Right lobe of liver (tissue), 6 donors: ENCODE data around the gene PCMTD2. TPM values are rescaled to one million over a fixed set of nuclear protein-coding genes. Genes with fewer than 3 reads are reported as not detected.

ENCODE experiments used
- ATAC-seq, 4 donors: fragments of 200-7000 bp; cut with Tn5 transposase; one replicate each; pipeline ENCODE4 v1.9.1; 2020; ENCODE audit warnings: mild to moderate bottlenecking in 4 of 4, moderate library complexity in 4 of 4
- DNase-seq, 3 donors: peaks; one replicate each; pipeline ENCODE4 v3.0.0-alpha.2; 2020
- H3K27ac ChIP-seq, 3 donors: fragments of 200-600 bp; one replicate each; pipeline ENCODE4 v1.8.0; 2022
- H3K27me3 ChIP-seq, 2 donors: fragments of 200-600 bp; one replicate each; pipeline ENCODE4 v1.8.0; 2022
- H3K36me3 ChIP-seq, 4 donors: fragments of 200-600 bp; sonication (generic) in 1 of 4; one replicate each; pipeline versions ENCODE4 v1.5.1 to v1.8.0; 2017 to 2022; ENCODE audit warnings: control low read depth in 1 of 4
- H3K4me1 ChIP-seq, 4 donors: fragments of 200-600 bp; sonication (generic) in 1 of 4; one replicate each; pipeline versions ENCODE4 v1.5.1 to v1.8.0; 2017 to 2022; ENCODE audit warnings: control low read depth in 1 of 4
- H3K4me3 ChIP-seq, 3 donors: fragments of 200-600 bp; one replicate each; pipeline ENCODE4 v1.8.0; 2022
- H3K9me3 ChIP-seq, 4 donors: fragments of 200-600 bp; sonication (generic) in 1 of 4; one replicate each; pipeline versions ENCODE4 v1.5.1 to v1.8.0; 2017 to 2022; ENCODE audit warnings: control low read depth in 1 of 4
- POLR2A ChIP-seq: fragments of 450-650 bp; IDR thresholded peaks from one replicate; pipeline ENCODE4 v1.6.1; 2017; ENCODE audit warnings: antibody characterized with exemption, mild to moderate bottlenecking
- WGBS: methylation state at CpG from one replicate; pipeline ENCODE4 v1.1.6; 2018; ENCODE audit warnings: low coverage, low lambda C conversion rate; ENCODE audit not compliant: insufficient coverage; ENCODE audit errors: missing lambda C conversion rate; 5-methylcytosine and 5-hydroxymethylcytosine counted together
- intact Hi-C, 2 donors: fragments of 100-400 bp; cut with DNase I; formaldehyde crosslinking; loops; one replicate each; pipeline versions ENCODE4 v1.11.2 to v1.14.1; 2022
- total RNA-seq, 6 experiments: library from RNA; depleted of rRNA in 2 of 6; stranded (reverse); fragments of >200 nt in 2 of 6; fragmentation: NEBNext Ultra II Directional in 3 of 6; extraction: Animal tissue kit (Norgen Biotek cat#: 25700) in 3 of 6; gene quantifications; one replicate each; pipeline versions ENCODE4 v1.1.0 to v1.2.4, GENCODE V29; 2016 to 2023
- TF ChIP-seq, protein P1 (sequence below), 4 donors: fragments of 200-600 bp in 3 of 4; fragments of 450-650 bp in 1 of 4; IDR thresholded peaks; one replicate each; pipeline versions ENCODE4 v1.5.1 to v1.8.0; 2016 to 2022; ENCODE audit warnings: antibody characterized with exemption in 4 of 4, mild to moderate bottlenecking in 2 of 4
- donor health status: DM: no; HTN: yes; CAD: no.
- donor health status: DM: no; HTN: no; CAD: no.
- donor health status: DM: no; HTN: no; CAD: no.
- donor health status: DM: no; HTN: yes; CAD: no.
- donor health status: DM: no; HTN: yes; CAD: no.

The PCMTD2 gene
- total RNA-seq, 6 experiments from 2014 or later, result 24.5 to 39.7 (median 28.6) TPM

GRCh38 chr20:64214113-64214512 lies 41.4 kb upstream of the PCMTD2 start:
- ATAC-seq (no peak), DNase-seq (no peak)
- H3K36me3 ChIP-seq, result no peaks in the 10 kb centered on the region
- no peaks in the 10 kb centered on the region for H3K9me3 ChIP-seq
- H3K4me1 ChIP-seq, result peaks cover 0 to 10% (median 2%) of the 10 kb centered on the region in 4 donors
- intact Hi-C loops, result no loop called here
- no peak overlapping the region for H3K4me3 ChIP-seq
- TF ChIP-seq, protein P1, sequence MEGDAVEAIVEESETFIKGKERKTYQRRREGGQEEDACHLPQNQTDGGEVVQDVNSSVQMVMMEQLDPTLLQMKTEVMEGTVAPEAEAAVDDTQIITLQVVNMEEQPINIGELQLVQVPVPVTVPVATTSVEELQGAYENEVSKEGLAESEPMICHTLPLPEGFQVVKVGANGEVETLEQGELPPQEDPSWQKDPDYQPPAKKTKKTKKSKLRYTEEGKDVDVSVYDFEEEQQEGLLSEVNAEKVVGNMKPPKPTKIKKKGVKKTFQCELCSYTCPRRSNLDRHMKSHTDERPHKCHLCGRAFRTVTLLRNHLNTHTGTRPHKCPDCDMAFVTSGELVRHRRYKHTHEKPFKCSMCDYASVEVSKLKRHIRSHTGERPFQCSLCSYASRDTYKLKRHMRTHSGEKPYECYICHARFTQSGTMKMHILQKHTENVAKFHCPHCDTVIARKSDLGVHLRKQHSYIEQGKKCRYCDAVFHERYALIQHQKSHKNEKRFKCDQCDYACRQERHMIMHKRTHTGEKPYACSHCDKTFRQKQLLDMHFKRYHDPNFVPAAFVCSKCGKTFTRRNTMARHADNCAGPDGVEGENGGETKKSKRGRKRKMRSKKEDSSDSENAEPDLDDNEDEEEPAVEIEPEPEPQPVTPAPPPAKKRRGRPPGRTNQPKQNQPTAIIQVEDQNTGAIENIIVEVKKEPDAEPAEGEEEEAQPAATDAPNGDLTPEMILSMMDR (IDR thresholded peaks at IDR 0.05), result no peak
- TF ChIP-seq POLR2A, result no peak
- WGBS, result 91% methylated on average over 10 of the region's 10 CpGs
- no peak overlapping the region for H3K27ac ChIP-seq
- no peaks in the 10 kb centered on the region for H3K27me3 ChIP-seq

GRCh38 chr20:64214952-64215351 lies 40.6 kb upstream of the PCMTD2 start:
- Histone ChIP-seq H3K27me3 (no peaks in the 10 kb centered on the region), H3K4me1 (peaks cover 0 to 10% (median 2%) of the 10 kb centered on the region in 4 donors), H3K36me3 (no peaks in the 10 kb centered on the region), H3K27ac (no peak overlapping the region), H3K9me3 (no peaks in the 10 kb centered on the region), H3K4me3 (no peak overlapping the region)
- ATAC-seq (no peak), DNase-seq (no peak)
- intact Hi-C loops, result no loop called here
- WGBS, result 44% methylated on average over 5 of the region's 6 CpGs
- TF ChIP-seq, protein P1 (IDR thresholded peaks at IDR 0.05), result no peak
- no peak for TF ChIP-seq POLR2A

DNA sequence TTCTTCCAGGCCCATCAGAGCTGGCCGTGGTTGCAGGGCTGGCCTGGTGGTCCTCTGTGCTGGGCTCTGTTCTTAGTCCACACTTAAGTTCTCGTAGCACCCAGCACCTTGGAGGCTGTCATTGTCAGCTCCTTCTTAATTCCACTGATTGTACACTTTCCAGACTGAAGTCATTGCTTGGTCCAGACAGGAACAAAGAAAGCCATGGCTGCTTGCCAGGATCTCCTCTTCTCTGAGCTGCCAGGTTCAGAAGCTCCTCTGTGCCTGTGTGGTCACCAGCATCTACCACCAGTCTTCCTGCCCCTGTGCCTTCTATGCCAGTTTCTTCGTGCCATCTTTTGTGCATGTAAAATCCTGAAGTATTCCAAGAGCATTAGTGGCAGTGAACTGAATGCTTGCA lies 39.5 kb upstream of the PCMTD2 start:
- no peaks in the 10 kb centered on the region for H3K36me3 ChIP-seq
- no peaks in the 10 kb centered on the region for H3K27me3 ChIP-seq
- 70% methylated on average over 3 of the region's 3 CpGs for WGBS
- DNase-seq (peak in 1 of 3 donors; percentile 65), ATAC-seq (peak; percentile 14 to 45 (median 32))
- H3K27ac ChIP-seq, result no peak overlapping the region
- TF ChIP-seq, protein P1 (IDR thresholded peaks at IDR 0.05), result no peak
- no peak for TF ChIP-seq POLR2A
- peaks cover 0 to 18% (median 8%) of the 10 kb centered on the region in 4 donors for H3K4me1 ChIP-seq
- intact Hi-C loops, result no loop called here
- H3K9me3 ChIP-seq, result no peaks in the 10 kb centered on the region
- H3K4me3 ChIP-seq, result no peak overlapping the region

GRCh38 chr20:64216910-64217309 lies 38.6 kb upstream of the PCMTD2 start:
- Histone ChIP-seq H3K27ac (no peak overlapping the region), H3K4me3 (no peak overlapping the region), H3K4me1 (peaks cover 0 to 26% (median 11%) of the 10 kb centered on the region in 4 donors), H3K36me3 (no peaks in the 10 kb centered on the region), H3K9me3 (no peaks in the 10 kb centered on the region), H3K27me3 (no peaks in the 10 kb centered on the region)
- ATAC-seq, result no peak
- DNase-seq, result no peak
- WGBS, result 100% methylated on average over 5 of the region's 11 CpGs
- intact Hi-C loops, result no loop called here
- TF ChIP-seq POLR2A, result no peak
- TF ChIP-seq, protein P1 (IDR thresholded peaks at IDR 0.05), result no peak
